Panc1 (cell line): ENCODE measurements around the gene XRCC6.

Source experiments
- POLR2AphosphoS5 ChIP-seq: IDR thresholded peaks from 2 replicates; pipeline ENCODE4 v1.6.1; 2012; ENCODE audit warnings: mild to moderate bottlenecking, low read depth, low read length, moderate library complexity
- SIN3A ChIP-seq: IDR thresholded peaks from 2 replicates; pipeline ENCODE4 v1.6.1; 2012; ENCODE audit warnings: low read depth, mild to moderate bottlenecking, low read length, moderate library complexity, borderline replicate concordance; ENCODE audit not compliant: insufficient read depth
- TCF7L2 ChIP-seq: IDR thresholded peaks from 2 replicates; pipeline ENCODE4 v1.6.1; 2011; ENCODE audit warnings: mild to moderate bottlenecking, low read depth, low read length, inconsistent platforms
- TF ChIP-seq, protein P1 (sequence below): fragments of 450-650 bp; IDR thresholded peaks from 2 replicates; pipeline ENCODE4 v1.5.1; 2017; ENCODE audit warnings: mild to moderate bottlenecking
- TF ChIP-seq, protein P2 (sequence below), 2 experiments: IDR thresholded peaks; 2 replicates each; pipeline ENCODE4 v1.6.1; 2011 to 2012; ENCODE audit warnings: low read depth in 2 of 2, control low read depth in 1 of 2, low read length in 1 of 2, mild to moderate bottlenecking in 1 of 2, moderate library complexity in 1 of 2; ENCODE audit not compliant: insufficient read depth in 1 of 2

DNA sequence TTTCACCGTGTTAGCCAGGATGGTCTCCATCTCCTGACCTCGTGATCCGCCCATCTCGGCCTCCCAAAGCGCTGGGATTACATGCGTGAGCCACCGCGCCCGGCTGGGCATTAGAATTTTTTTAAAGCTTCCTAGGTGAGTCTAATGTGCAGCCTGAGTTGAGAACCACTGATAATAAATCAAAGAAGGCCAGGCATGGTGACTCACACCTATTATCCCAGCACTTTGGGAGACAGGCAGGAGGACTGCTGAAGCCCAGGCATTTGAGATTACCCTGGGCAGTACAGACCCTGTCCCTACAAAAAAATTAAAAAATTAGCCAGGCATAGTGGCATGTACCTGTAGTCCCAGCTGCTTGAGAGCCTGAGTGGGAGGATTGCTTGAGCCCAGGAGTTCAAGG, 91.9 kb downstream of the XRCC6 start:
- TF ChIP-seq, protein P1, sequence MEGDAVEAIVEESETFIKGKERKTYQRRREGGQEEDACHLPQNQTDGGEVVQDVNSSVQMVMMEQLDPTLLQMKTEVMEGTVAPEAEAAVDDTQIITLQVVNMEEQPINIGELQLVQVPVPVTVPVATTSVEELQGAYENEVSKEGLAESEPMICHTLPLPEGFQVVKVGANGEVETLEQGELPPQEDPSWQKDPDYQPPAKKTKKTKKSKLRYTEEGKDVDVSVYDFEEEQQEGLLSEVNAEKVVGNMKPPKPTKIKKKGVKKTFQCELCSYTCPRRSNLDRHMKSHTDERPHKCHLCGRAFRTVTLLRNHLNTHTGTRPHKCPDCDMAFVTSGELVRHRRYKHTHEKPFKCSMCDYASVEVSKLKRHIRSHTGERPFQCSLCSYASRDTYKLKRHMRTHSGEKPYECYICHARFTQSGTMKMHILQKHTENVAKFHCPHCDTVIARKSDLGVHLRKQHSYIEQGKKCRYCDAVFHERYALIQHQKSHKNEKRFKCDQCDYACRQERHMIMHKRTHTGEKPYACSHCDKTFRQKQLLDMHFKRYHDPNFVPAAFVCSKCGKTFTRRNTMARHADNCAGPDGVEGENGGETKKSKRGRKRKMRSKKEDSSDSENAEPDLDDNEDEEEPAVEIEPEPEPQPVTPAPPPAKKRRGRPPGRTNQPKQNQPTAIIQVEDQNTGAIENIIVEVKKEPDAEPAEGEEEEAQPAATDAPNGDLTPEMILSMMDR: no peak
- TF ChIP-seq TCF7L2 (no peak), SIN3A (no peak), POLR2AphosphoS5 (no peak)
- TF ChIP-seq, protein P2, sequence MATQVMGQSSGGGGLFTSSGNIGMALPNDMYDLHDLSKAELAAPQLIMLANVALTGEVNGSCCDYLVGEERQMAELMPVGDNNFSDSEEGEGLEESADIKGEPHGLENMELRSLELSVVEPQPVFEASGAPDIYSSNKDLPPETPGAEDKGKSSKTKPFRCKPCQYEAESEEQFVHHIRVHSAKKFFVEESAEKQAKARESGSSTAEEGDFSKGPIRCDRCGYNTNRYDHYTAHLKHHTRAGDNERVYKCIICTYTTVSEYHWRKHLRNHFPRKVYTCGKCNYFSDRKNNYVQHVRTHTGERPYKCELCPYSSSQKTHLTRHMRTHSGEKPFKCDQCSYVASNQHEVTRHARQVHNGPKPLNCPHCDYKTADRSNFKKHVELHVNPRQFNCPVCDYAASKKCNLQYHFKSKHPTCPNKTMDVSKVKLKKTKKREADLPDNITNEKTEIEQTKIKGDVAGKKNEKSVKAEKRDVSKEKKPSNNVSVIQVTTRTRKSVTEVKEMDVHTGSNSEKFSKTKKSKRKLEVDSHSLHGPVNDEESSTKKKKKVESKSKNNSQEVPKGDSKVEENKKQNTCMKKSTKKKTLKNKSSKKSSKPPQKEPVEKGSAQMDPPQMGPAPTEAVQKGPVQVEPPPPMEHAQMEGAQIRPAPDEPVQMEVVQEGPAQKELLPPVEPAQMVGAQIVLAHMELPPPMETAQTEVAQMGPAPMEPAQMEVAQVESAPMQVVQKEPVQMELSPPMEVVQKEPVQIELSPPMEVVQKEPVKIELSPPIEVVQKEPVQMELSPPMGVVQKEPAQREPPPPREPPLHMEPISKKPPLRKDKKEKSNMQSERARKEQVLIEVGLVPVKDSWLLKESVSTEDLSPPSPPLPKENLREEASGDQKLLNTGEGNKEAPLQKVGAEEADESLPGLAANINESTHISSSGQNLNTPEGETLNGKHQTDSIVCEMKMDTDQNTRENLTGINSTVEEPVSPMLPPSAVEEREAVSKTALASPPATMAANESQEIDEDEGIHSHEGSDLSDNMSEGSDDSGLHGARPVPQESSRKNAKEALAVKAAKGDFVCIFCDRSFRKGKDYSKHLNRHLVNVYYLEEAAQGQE (IDR thresholded peaks at IDR 0.05; ENCODE audit: insufficient read depth in 1 of 2, low read depth in 2 of 2, low read length in 1 of 2): no peak
